ENCODE measurements around the gene RNU1-3.
"Not testable (repeated sequence)": the region's sequence is repeated elsewhere in the genome, so short reads cannot be mapped to it uniquely, and the experiment has no call there.

DNA sequence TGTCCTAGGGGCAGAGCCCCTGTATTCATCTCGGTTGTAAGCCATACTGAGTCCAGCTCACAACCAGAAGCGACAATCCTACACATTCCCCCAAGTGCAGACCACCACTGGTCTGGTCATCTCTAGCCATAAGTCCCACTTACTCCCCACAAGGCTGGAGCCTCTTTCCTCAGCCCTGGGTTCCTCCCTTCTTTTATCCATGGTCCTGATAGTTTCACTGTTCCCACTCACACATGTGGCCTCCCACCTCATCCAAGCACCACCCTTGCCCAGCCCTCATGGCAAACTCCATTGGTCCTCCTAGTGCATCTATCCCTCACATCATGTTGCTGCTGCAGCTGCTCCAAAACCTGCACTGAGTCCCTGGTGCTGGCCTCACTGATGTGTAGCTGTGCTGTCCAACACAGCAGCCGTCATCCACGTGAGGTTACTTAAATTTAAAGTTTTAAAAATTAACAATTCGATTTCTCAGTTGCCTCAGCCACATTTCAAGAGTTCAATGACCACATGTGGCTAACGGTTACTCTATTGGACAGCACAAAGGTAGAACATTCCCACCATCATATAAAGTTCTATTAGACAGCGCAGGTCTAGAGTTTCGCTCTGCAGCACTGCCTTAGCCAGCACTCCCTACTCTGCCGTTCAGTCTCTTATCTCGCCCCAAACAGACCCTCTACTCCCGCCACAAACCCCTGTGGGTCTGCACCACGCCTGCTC, 23.1 kb downstream of the RNU1-3 start:
- TF ChIP-seq ZFP36 (IDR thresholded peaks at IDR 0.05; ENCODE audit: low read depth, low read length, partially characterized antibody); ZFP91 (CRISPR knock-in tag; IDR thresholded peaks at IDR 0.05); ZNF583 (CRISPR knock-in tag; IDR thresholded peaks at IDR 0.05); ELF1 (tag; IDR thresholded peaks at IDR 0.05): not testable (repeated sequence)
- peak; percentile 96 for TF ChIP-seq HLTF (IDR thresholded peaks at IDR 0.05)
- TF ChIP-seq, protein P1, sequence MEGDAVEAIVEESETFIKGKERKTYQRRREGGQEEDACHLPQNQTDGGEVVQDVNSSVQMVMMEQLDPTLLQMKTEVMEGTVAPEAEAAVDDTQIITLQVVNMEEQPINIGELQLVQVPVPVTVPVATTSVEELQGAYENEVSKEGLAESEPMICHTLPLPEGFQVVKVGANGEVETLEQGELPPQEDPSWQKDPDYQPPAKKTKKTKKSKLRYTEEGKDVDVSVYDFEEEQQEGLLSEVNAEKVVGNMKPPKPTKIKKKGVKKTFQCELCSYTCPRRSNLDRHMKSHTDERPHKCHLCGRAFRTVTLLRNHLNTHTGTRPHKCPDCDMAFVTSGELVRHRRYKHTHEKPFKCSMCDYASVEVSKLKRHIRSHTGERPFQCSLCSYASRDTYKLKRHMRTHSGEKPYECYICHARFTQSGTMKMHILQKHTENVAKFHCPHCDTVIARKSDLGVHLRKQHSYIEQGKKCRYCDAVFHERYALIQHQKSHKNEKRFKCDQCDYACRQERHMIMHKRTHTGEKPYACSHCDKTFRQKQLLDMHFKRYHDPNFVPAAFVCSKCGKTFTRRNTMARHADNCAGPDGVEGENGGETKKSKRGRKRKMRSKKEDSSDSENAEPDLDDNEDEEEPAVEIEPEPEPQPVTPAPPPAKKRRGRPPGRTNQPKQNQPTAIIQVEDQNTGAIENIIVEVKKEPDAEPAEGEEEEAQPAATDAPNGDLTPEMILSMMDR (IDR thresholded peaks at IDR 0.05 in 2 of 3, conservative IDR thresholded peaks at IDR 0.05 in 1 of 3; ENCODE audit: insufficient read depth in 2 of 3, low read depth in 1 of 3, low read length in 3 of 3) = not testable (repeated sequence)
